ENCODE results near the gene PSMC3IP. TPM values are rescaled to one million over a fixed set of nuclear protein-coding genes. Genes with fewer than 3 reads are reported as not detected.

Gene PSMC3IP
- total RNA-seq, 1 experiment from 2014 or later = 31.9 TPM

DNA sequence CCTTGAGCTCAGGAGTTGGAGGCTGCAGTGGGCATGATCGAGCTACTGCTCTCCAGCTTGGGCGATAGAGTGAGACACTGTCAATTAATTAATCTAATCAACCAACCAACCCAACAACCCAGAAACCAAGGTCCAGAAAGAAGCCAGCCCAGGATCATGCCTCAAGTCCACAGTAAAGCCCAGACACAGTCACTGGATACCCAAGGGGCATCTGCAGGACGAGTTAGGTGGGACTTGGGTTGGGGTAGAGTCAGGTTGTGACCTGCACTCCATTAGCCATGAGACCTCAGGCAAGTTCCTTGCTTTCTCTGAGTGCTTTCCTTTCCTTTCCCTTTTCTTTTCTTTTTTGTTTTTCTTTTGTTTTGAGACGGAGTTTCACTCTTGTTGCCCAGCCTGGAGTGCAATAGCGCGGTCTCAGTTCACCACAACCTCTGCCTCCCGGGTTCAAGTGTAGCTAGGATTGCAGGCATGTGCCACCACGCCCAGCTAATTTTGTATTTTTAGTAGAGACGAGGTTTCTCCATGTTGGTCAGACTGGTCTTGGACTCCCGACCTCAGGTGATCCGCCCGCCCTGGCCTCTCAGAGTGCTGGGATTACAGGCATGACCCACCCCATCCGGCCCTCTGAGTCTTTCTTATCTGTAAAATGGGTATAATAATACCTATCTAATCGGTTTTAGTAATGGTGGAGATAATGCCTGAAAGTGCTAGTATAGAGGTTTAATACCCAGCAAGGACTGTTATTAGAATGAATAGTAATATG, 28.4 kb downstream of the PSMC3IP start:
- intact Hi-C loops (cut with micrococcal nuclease; ENCODE audit: unreplicated experiment) = no loop called here
- no TSS peak for BruUV-seq (replicated peaks)
- TF ChIP-seq EZH2 (IDR thresholded peaks at IDR 0.05; ENCODE audit: borderline replicate concordance, low read depth, low read length, poor library complexity, severe bottlenecking) = no peak
- TF ChIP-seq, protein P1, sequence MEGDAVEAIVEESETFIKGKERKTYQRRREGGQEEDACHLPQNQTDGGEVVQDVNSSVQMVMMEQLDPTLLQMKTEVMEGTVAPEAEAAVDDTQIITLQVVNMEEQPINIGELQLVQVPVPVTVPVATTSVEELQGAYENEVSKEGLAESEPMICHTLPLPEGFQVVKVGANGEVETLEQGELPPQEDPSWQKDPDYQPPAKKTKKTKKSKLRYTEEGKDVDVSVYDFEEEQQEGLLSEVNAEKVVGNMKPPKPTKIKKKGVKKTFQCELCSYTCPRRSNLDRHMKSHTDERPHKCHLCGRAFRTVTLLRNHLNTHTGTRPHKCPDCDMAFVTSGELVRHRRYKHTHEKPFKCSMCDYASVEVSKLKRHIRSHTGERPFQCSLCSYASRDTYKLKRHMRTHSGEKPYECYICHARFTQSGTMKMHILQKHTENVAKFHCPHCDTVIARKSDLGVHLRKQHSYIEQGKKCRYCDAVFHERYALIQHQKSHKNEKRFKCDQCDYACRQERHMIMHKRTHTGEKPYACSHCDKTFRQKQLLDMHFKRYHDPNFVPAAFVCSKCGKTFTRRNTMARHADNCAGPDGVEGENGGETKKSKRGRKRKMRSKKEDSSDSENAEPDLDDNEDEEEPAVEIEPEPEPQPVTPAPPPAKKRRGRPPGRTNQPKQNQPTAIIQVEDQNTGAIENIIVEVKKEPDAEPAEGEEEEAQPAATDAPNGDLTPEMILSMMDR (conservative IDR thresholded peaks at IDR 0.05; ENCODE audit: low read depth, low read length) = no peak
- H3K36me3 ChIP-seq (ENCODE audit: insufficient read depth, low read length, poor library complexity, severe bottlenecking) = no peaks in the 10 kb centered on the region
- ChIA-PET POLR2A (ENCODE audit: low non-redundant PET) (no interaction called here), CTCF (no interaction called here)
- peak overlapping the region; percentile 47 for H3K4me3 ChIP-seq (ENCODE audit: low read depth, low read length, poor library complexity, severe bottlenecking)
- no peaks in the 10 kb centered on the region for H3K27me3 ChIP-seq (replicated peaks; ENCODE audit: insufficient read depth, low read depth, low read length, poor library complexity)
- H3K27ac ChIP-seq (ENCODE audit: low read depth, low read length, poor library complexity, severe bottlenecking) = no peak overlapping the region
- no peak for DNase-seq (ENCODE audit: low spot score)
- H3K9me3 ChIP-seq (ENCODE audit: low read depth, low read length, poor library complexity, severe bottlenecking) = no peaks in the 10 kb centered on the region
- H3K4me1 ChIP-seq (ENCODE audit: insufficient read depth, low read length, poor library complexity, severe bottlenecking) = no peaks in the 10 kb centered on the region

DNA sequence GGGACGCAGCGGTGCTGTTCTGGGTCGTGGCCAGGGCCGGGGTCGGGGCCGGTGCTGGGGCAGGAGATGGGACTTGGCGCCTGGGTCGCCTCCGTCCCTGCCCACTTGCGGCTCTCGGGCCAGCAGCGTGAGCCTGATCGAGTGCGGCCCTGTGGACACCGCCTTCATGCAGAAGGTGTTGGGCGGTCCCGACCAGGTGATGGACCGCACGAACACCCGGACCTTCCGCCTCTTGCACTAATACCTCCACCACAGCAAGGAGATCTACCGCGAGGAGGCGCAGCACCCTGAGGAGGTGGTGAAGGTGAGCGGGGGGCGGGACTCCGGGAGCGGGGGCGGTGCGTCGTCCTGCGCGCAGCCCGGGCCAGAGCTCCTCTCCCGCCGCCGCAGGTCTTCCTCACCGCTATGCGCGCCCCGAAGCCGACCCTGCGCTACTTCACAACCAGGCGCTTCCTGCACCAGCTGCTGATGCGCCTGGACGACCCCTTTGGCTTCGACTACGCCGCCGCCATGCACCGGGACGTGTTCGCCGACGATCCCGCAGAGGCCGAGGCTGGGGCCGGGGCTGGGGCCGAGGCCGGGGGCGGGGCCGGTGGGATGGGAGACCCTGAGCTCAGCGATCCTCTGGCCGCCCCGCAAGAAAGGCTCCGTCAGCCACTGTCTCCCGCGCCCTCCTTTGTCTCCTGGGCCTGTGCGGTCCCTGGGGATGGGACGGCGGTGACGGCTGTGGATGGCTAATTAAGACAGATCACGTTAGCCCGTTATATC, 29.3 kb downstream of the PSMC3IP start:
- TF ChIP-seq, protein P1 (conservative IDR thresholded peaks at IDR 0.05; ENCODE audit: low read depth, low read length) = peak; percentile 50
- no peak for TF ChIP-seq EZH2 (IDR thresholded peaks at IDR 0.05; ENCODE audit: borderline replicate concordance, low read depth, low read length, poor library complexity, severe bottlenecking)
- Histone ChIP-seq H3K36me3 (ENCODE audit: insufficient read depth, low read length, poor library complexity, severe bottlenecking) (no peaks in the 10 kb centered on the region), H3K9me3 (ENCODE audit: low read depth, low read length, poor library complexity, severe bottlenecking) (no peaks in the 10 kb centered on the region), H3K27ac (ENCODE audit: low read depth, low read length, poor library complexity, severe bottlenecking) (no peak overlapping the region), H3K4me1 (ENCODE audit: insufficient read depth, low read length, poor library complexity, severe bottlenecking) (no peaks in the 10 kb centered on the region), H3K27me3 (replicated peaks; ENCODE audit: insufficient read depth, low read depth, low read length, poor library complexity) (no peaks in the 10 kb centered on the region), H3K4me3 (ENCODE audit: low read depth, low read length, poor library complexity, severe bottlenecking) (peak overlapping the region; percentile 47)
- POLR2A ChIA-PET (ENCODE audit: low non-redundant PET) = interaction anchor here (0.6 kb wide), 1 partner anchor 302 kb away, joined by 5 read pairs; no protein-coding TSS in a partner anchor
- CTCF ChIA-PET = no interaction called here
- BruUV-seq (replicated peaks) = no TSS peak
- DNase-seq (ENCODE audit: low spot score) = peak; percentile 52
- intact Hi-C loops (cut with micrococcal nuclease; ENCODE audit: unreplicated experiment) = no loop called here

DNA sequence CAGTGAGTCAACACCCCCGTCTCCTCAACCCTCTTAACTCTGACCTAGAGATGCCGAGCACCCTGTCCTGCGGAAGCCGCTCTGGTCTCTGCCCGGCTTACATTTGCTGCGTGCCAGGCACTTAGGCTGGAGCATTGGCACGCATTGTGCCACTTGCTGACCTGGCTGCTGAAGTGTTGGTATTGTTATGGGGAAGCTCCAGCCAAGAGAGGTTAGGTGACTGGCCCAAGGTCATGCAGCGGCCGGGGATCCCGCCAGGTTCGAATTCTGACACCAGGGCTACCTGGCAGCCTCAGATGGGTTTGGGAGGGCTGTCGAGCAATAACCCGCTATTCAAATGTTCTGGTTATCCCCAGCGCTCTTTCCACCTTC, 29.8 kb downstream of the PSMC3IP start:
- no peak for DNase-seq (ENCODE audit: low spot score)
- Histone ChIP-seq H3K4me3 (ENCODE audit: low read depth, low read length, poor library complexity, severe bottlenecking) (no peak overlapping the region), H3K9me3 (ENCODE audit: low read depth, low read length, poor library complexity, severe bottlenecking) (no peaks in the 10 kb centered on the region), H3K27ac (ENCODE audit: low read depth, low read length, poor library complexity, severe bottlenecking) (no peak overlapping the region), H3K4me1 (ENCODE audit: insufficient read depth, low read length, poor library complexity, severe bottlenecking) (no peaks in the 10 kb centered on the region), H3K27me3 (replicated peaks; ENCODE audit: insufficient read depth, low read depth, low read length, poor library complexity) (no peaks in the 10 kb centered on the region), H3K36me3 (ENCODE audit: insufficient read depth, low read length, poor library complexity, severe bottlenecking) (no peaks in the 10 kb centered on the region)
- POLR2A ChIA-PET (ENCODE audit: low non-redundant PET) = interaction anchor here (0.6 kb wide), 1 partner anchor 301 kb away, joined by 5 read pairs; no protein-coding TSS in a partner anchor
- TF ChIP-seq EZH2 (IDR thresholded peaks at IDR 0.05; ENCODE audit: borderline replicate concordance, low read depth, low read length, poor library complexity, severe bottlenecking) = no peak
- TF ChIP-seq, protein P1 (conservative IDR thresholded peaks at IDR 0.05; ENCODE audit: low read depth, low read length) = no peak
- CTCF ChIA-PET = no interaction called here
- BruUV-seq (replicated peaks) = no TSS peak
- intact Hi-C loops (cut with micrococcal nuclease; ENCODE audit: unreplicated experiment) = no loop called here
